ENCODE data around the gene ADAMTS12. TPM values are rescaled to one million over a fixed set of nuclear protein-coding genes. Genes with fewer than 3 reads are reported as not detected.

The ADAMTS12 gene
- total RNA-seq, 2 experiments from 2014 or later, result not detected

- Histone ChIP-seq H3K4me3 (ENCODE audit: low read depth, low read length, poor library complexity, severe bottlenecking) (no peak overlapping the region), H3K27ac (ENCODE audit: low read depth, low read length, poor library complexity, severe bottlenecking) (no peak overlapping the region), H2AFZ (ENCODE audit: low read length) (no peak overlapping the region), H3K4me1 (ENCODE audit: insufficient read depth, low read length, poor library complexity, severe bottlenecking) (no peaks in the 10 kb centered on the region), H3K36me3 (ENCODE audit: insufficient read depth, low read length) (no peaks in the 10 kb centered on the region), H3K79me2 (ENCODE audit: insufficient read depth, low read depth, low read length) (no peaks in the 10 kb centered on the region), H4K20me1 (ENCODE audit: insufficient read depth, low read length) (no peaks in the 10 kb centered on the region), H3K9me3 (ENCODE audit: low read length) (peaks cover 11% of the 10 kb centered on the region), H3K4me2 (ENCODE audit: low read length) (no peak overlapping the region), H3K9me2 (ENCODE audit: insufficient read depth, low read length) (no peaks in the 10 kb centered on the region)
- no TSS peak for BruUV-seq (replicated peaks)
- CTCF ChIA-PET (ENCODE audit: unreplicated experiment), result no interaction called here
- no peak for DNase-seq (ENCODE audit: low spot score)
- POLR2A ChIA-PET, result interaction anchor here (0.6 kb wide), 1 partner anchor 19 kb away, joined by 3 read pairs; no protein-coding TSS in a partner anchor
- TF ChIP-seq CTCF (conservative IDR thresholded peaks at IDR 0.05; ENCODE audit: low read length), result no peak
- TF ChIP-seq EZH2phosphoT487 (IDR thresholded peaks at IDR 0.05; ENCODE audit: borderline replicate concordance, low read depth, low read length), result no peak
- intact Hi-C loops (cut with micrococcal nuclease; ENCODE audit: unreplicated experiment), result no loop called here
These were observed 11.3 kb upstream of the ADAMTS12 start for GRCh38 chr5:33903118-33903517.

GRCh38 chr5:33901156-33901555, 9.4 kb upstream of the ADAMTS12 start:
- Histone ChIP-seq H3K9me2 (ENCODE audit: insufficient read depth, low read length) (no peaks in the 10 kb centered on the region), H4K20me1 (ENCODE audit: insufficient read depth, low read length) (no peaks in the 10 kb centered on the region), H3K36me3 (ENCODE audit: insufficient read depth, low read length) (no peaks in the 10 kb centered on the region), H3K9me3 (ENCODE audit: low read length) (no peaks in the 10 kb centered on the region), H2AFZ (ENCODE audit: low read length) (no peak overlapping the region), H3K79me2 (ENCODE audit: insufficient read depth, low read depth, low read length) (no peaks in the 10 kb centered on the region), H3K4me3 (ENCODE audit: low read depth, low read length, poor library complexity, severe bottlenecking) (no peak overlapping the region), H3K4me2 (ENCODE audit: low read length) (no peak overlapping the region), H3K4me1 (ENCODE audit: insufficient read depth, low read length, poor library complexity, severe bottlenecking) (no peaks in the 10 kb centered on the region), H3K27ac (ENCODE audit: low read depth, low read length, poor library complexity, severe bottlenecking) (no peak overlapping the region)
- intact Hi-C loops (cut with micrococcal nuclease; ENCODE audit: unreplicated experiment), result no loop called here
- TF ChIP-seq CTCF (conservative IDR thresholded peaks at IDR 0.05; ENCODE audit: low read length), result no peak
- TF ChIP-seq EZH2phosphoT487 (IDR thresholded peaks at IDR 0.05; ENCODE audit: borderline replicate concordance, low read depth, low read length), result no peak
- no peak for DNase-seq (ENCODE audit: low spot score)
- no TSS peak for BruUV-seq (replicated peaks)
- POLR2A ChIA-PET, result no interaction called here
- CTCF ChIA-PET (ENCODE audit: unreplicated experiment), result no interaction called here

GRCh38 chr5:33894566-33894965, 2.8 kb upstream of the ADAMTS12 start:
- no peak for DNase-seq (ENCODE audit: low spot score)
- Histone ChIP-seq H3K4me1 (ENCODE audit: insufficient read depth, low read length, poor library complexity, severe bottlenecking) (no peaks in the 10 kb centered on the region), H3K4me2 (ENCODE audit: low read length) (no peak overlapping the region), H3K9me3 (ENCODE audit: low read length) (no peaks in the 10 kb centered on the region), H4K20me1 (ENCODE audit: insufficient read depth, low read length) (no peaks in the 10 kb centered on the region), H3K9me2 (ENCODE audit: insufficient read depth, low read length) (no peaks in the 10 kb centered on the region), H3K27ac (ENCODE audit: low read depth, low read length, poor library complexity, severe bottlenecking) (no peak overlapping the region), H3K4me3 (ENCODE audit: low read depth, low read length, poor library complexity, severe bottlenecking) (no peak overlapping the region), H3K79me2 (ENCODE audit: insufficient read depth, low read depth, low read length) (no peaks in the 10 kb centered on the region), H3K36me3 (ENCODE audit: insufficient read depth, low read length) (no peaks in the 10 kb centered on the region), H2AFZ (ENCODE audit: low read length) (no peak overlapping the region)
- BruUV-seq (replicated peaks), result no TSS peak
- ChIA-PET CTCF (ENCODE audit: unreplicated experiment) (no interaction called here), POLR2A (no interaction called here)
- no peak for TF ChIP-seq EZH2phosphoT487 (IDR thresholded peaks at IDR 0.05; ENCODE audit: borderline replicate concordance, low read depth, low read length)
- no peak for TF ChIP-seq CTCF (conservative IDR thresholded peaks at IDR 0.05; ENCODE audit: low read length)
- intact Hi-C loops (cut with micrococcal nuclease; ENCODE audit: unreplicated experiment), result no loop called here

Measured in OCI-LY7 (cell line).